B cell (primary cell): ENCODE measurements around the gene ANKS1B. TPM values are rescaled to one million over a fixed set of nuclear protein-coding genes. Genes with fewer than 3 reads are reported as not detected.
"Not testable (repeated sequence)": the region's sequence is repeated elsewhere in the genome, so short reads cannot be mapped to it uniquely, and the experiment has no call there.

Experiments
- ATAC-seq: fragments of 200-7000 bp; cut with Tn5 transposase; one replicate; pipeline ENCODE4 v1.10.0; 2021; ENCODE audit warnings: low read depth, mild to moderate bottlenecking, moderate number of reproducible peaks, moderate library complexity
- CTCF ChIA-PET: fragments of 350-600 bp; sonication (Branson Sonifier 250); formaldehyde crosslinking; loops from one replicate; lab custom pipeline; 2021; ENCODE audit warnings: antibody characterized with exemption, inconsistent platforms; lab: Charles Lee
- POLR2A ChIA-PET: fragments of 350-600 bp; sonication (Branson Sonifier 250); formaldehyde crosslinking; loops from one replicate; lab custom pipeline; 2021; ENCODE audit warnings: antibody characterized with exemption; lab: Charles Lee
- DNase-seq: peaks from one replicate; pipeline ENCODE4 v3.0.0; 2013
- H2AFZ ChIP-seq: 2 replicates; pipeline ENCODE4 v1.6.1; 2012; ENCODE audit warnings: mild to moderate bottlenecking, low read depth, low read length; ENCODE audit not compliant: insufficient read depth, poor library complexity, severe bottlenecking
- H3K27ac ChIP-seq, 2 donors: 1 replicate in 1 of 2; 2 replicates in 1 of 2; pipeline ENCODE4 v1.5.1; 2012 to 2013; ENCODE audit warnings: low read length in 2 of 2, mild to moderate bottlenecking in 2 of 2, moderate library complexity in 1 of 2
- H3K27me3 ChIP-seq, 4 experiments: fragments of 200-600 bp in 1 of 4; sonication (generic) in 1 of 4; replicated peaks in 1 of 4; 1 replicate in 2 of 4; 2 replicates in 2 of 4; pipeline versions ENCODE4 v1.6.1 to v1.7.0; 2013 to 2016; ENCODE audit warnings: low read length in 3 of 4, mild to moderate bottlenecking in 2 of 4, mixed read lengths in 1 of 4, moderate library complexity in 1 of 4; ENCODE audit not compliant: insufficient read depth in 4 of 4, control insufficient read depth in 3 of 4; ENCODE audit errors: control extremely low read depth in 1 of 4
- H3K36me3 ChIP-seq, 2 experiments: replicated peaks in 1 of 2; 1 replicate in 1 of 2; 2 replicates in 1 of 2; pipeline versions ENCODE4 v1.6.1 to v1.7.1; 2013; ENCODE audit warnings: low read length in 1 of 2; ENCODE audit not compliant: insufficient read depth in 2 of 2, control insufficient read depth in 1 of 2; ENCODE audit errors: control extremely low read depth in 1 of 2, extremely low read depth in 1 of 2
- H3K4me1 ChIP-seq, 2 donors: fragments of 200-600 bp in 1 of 2; sonication (generic) in 1 of 2; 1 replicate in 1 of 2; 2 replicates in 1 of 2; pipeline versions ENCODE4 v1.5.1 to v1.6.1; 2013 to 2017; ENCODE audit warnings: low read length in 2 of 2; ENCODE audit not compliant: control insufficient read depth in 2 of 2, insufficient read depth in 2 of 2
- H3K4me2 ChIP-seq: replicated peaks from 2 replicates; pipeline ENCODE3; 2012; ENCODE audit warnings: mild to moderate bottlenecking, low read depth, low read length; ENCODE audit not compliant: poor library complexity, severe bottlenecking
- H3K4me3 ChIP-seq, 5 experiments: fragments of 200-600 bp in 1 of 5; sonication (generic) in 1 of 5; 1 replicate in 3 of 5; 2 replicates in 2 of 5; pipeline versions ENCODE4 v1.5.1 to v1.7.0; 2011 to 2016; ENCODE audit warnings: low read length in 4 of 5, mild to moderate bottlenecking in 4 of 5, low read depth in 2 of 5, control low read depth in 1 of 5, moderate library complexity in 1 of 5; ENCODE audit not compliant: insufficient read depth in 1 of 5; ENCODE audit errors: control extremely low read depth in 1 of 5, extremely low read depth in 1 of 5
- H3K79me2 ChIP-seq: fragments of 200-600 bp; sonication (generic); one replicate; pipeline ENCODE4 v1.6.0; 2016; ENCODE audit warnings: low read length; ENCODE audit not compliant: control insufficient read depth, insufficient read depth
- H3K9ac ChIP-seq: fragments of 200-600 bp; sonication (generic); 2 replicates; pipeline ENCODE4 v1.6.1; 2017; ENCODE audit warnings: mild to moderate bottlenecking, low read length, moderate library complexity
- H3K9me3 ChIP-seq, 3 donors: one replicate each; pipeline versions ENCODE4 v1.6.1 to v1.7.1; 2013; ENCODE audit warnings: low read length in 2 of 3; ENCODE audit not compliant: control insufficient read depth in 2 of 3, insufficient read depth in 1 of 3; ENCODE audit errors: control extremely low read depth in 1 of 3
- H4K20me1 ChIP-seq: 2 replicates; pipeline ENCODE4 v1.6.0; 2012; ENCODE audit warnings: mild to moderate bottlenecking, low read length; ENCODE audit not compliant: insufficient read depth, control insufficient read depth, poor library complexity, severe bottlenecking
- H3K27ac Mint-ChIP-seq: one replicate; pipeline ENCODE4 v1.8.0; 2021; ENCODE audit warnings: mixed read lengths
- H3K27me3 Mint-ChIP-seq: one replicate; pipeline ENCODE4 v1.8.0; 2021; ENCODE audit warnings: mixed read lengths
- H3K4me1 Mint-ChIP-seq: one replicate; pipeline ENCODE4 v1.8.0; 2021; ENCODE audit warnings: mixed read lengths
- H3K4me3 Mint-ChIP-seq: one replicate; pipeline ENCODE4 v1.8.0; 2021; ENCODE audit warnings: mixed read lengths
- H3K9me3 Mint-ChIP-seq: one replicate; pipeline ENCODE4 v1.8.0; 2022; ENCODE audit warnings: mixed read lengths; ENCODE audit not compliant: insufficient read depth
- CTCF ChIP-seq: fragments of 200-600 bp; IDR thresholded peaks from one replicate; pipeline ENCODE4 v1.8.0; 2022; ENCODE audit warnings: antibody characterized with exemption, mild to moderate bottlenecking
- EZH2 ChIP-seq: IDR thresholded peaks from 2 replicates; pipeline ENCODE4 v1.6.1; 2012; ENCODE audit warnings: borderline replicate concordance, low read depth, mild to moderate bottlenecking, moderate library complexity, low read length; ENCODE audit not compliant: insufficient read depth, poor library complexity, severe bottlenecking
- WGBS: methylation state at CpG from one replicate; pipeline ENCODE4 v1.1.5; 2013; ENCODE audit warnings: missing lambda C conversion rate; ENCODE audit not compliant: insufficient coverage; 5-methylcytosine and 5-hydroxymethylcytosine counted together
- intact Hi-C: fragments of 100-400 bp; cut with micrococcal nuclease; formaldehyde crosslinking; loops from one replicate; pipeline ENCODE4 v1.10.0; 2022
- polyA plus RNA-seq: library from polyadenylated mRNA; depleted of rRNA; stranded (reverse); fragments of >200 nt; gene quantifications from 2 replicates; pipeline ENCODE4 v1.2.3, GENCODE V29; 2012
- total RNA-seq, 2 donors: library from RNA; stranded (reverse); fragments of 120-200 nt in 1 of 2; gene quantifications; 1 replicate in 1 of 2; 2 replicates in 1 of 2; pipeline versions ENCODE4 v1.2.3 to v1.2.4, GENCODE V29; 2013 to 2022

ANKS1B gene
- total and polyA plus RNA-seq, 2 donors (not counting 1 experiment from before 2014, with no cell fraction given), result not detected

GRCh38 chr12:98757455-98757854, 1227.3 kb downstream of the ANKS1B start:
- peaks cover 0 to 2% (median 0%) of the 10 kb centered on the region in 4 experiments for H3K27me3 ChIP-seq
- ChIA-PET CTCF (no interaction called here), POLR2A (no interaction called here)
- H3K4me3 ChIP-seq, result no peak overlapping the region
- WGBS, result 74% methylated on average over 3 of the region's 4 CpGs
- H3K36me3 ChIP-seq, result no peaks in the 10 kb centered on the region
- TF ChIP-seq CTCF (no peak), EZH2 (no peak)
- H3K9me3 Mint-ChIP-seq, result no peaks in the 10 kb centered on the region
- H3K27ac Mint-ChIP-seq, result no peak overlapping the region
- H3K4me2 ChIP-seq, result no peak overlapping the region
- intact Hi-C loops, result no loop called here
- no peaks in the 10 kb centered on the region for H3K4me1 ChIP-seq
- DNase-seq (no peak), ATAC-seq (no peak)
- no peak overlapping the region for H3K27ac ChIP-seq
- H3K4me1 Mint-ChIP-seq, result no peaks in the 10 kb centered on the region
- H3K79me2 ChIP-seq, result no peaks in the 10 kb centered on the region
- H2AFZ ChIP-seq, result no peak overlapping the region
- H3K27me3 Mint-ChIP-seq, result peaks cover 8% of the 10 kb centered on the region
- H4K20me1 ChIP-seq, result no peaks in the 10 kb centered on the region
- H3K4me3 Mint-ChIP-seq, result no peak overlapping the region
- no peaks in the 10 kb centered on the region for H3K9me3 ChIP-seq
- H3K9ac ChIP-seq, result no peak overlapping the region

- H3K4me1 ChIP-seq, H2AFZ ChIP-seq, H3K9ac ChIP-seq, ATAC-seq, H3K4me2 ChIP-seq, intact Hi-C loops, H3K9me3 ChIP-seq, H3K4me3 ChIP-seq, DNase-seq, H3K27ac ChIP-seq, H3K4me3 Mint-ChIP-seq, H4K20me1 ChIP-seq, H3K4me1 Mint-ChIP-seq, H3K27me3 Mint-ChIP-seq, POLR2A ChIA-PET, H3K79me2 ChIP-seq, H3K9me3 Mint-ChIP-seq, CTCF ChIA-PET, H3K27me3 ChIP-seq, H3K27ac Mint-ChIP-seq, H3K36me3 ChIP-seq: not testable (repeated sequence)
- 100% methylated on average over 2 of the region's 5 CpGs for WGBS
These were observed 1228.9 kb downstream of the ANKS1B start for GRCh38 chr12:98755855-98756254.
